H1 (cell line): ENCODE results near the gene PPP1R10. TPM values are rescaled to one million over a fixed set of nuclear protein-coding genes. Genes with fewer than 3 reads are reported as not detected.

ENCODE experiments used
- CTCF ChIA-PET: fragments of 300-600 bp; sonication (Branson Sonifier 250); formaldehyde crosslinking; loops from one replicate; lab custom pipeline; 2021; ENCODE audit not compliant: partially characterized antibody; lab: Charles Lee
- POLR2A ChIA-PET: fragments of 300-600 bp; sonication (Branson Sonifier 250); formaldehyde crosslinking; loops from one replicate; lab custom pipeline; 2021; ENCODE audit warnings: inconsistent platforms; ENCODE audit not compliant: partially characterized antibody; lab: Charles Lee
- DNase-seq, 2 experiments: peaks; one replicate each; pipeline versions ENCODE4 v3.0.0 to v3.0.0-alpha.2; 2010 to 2022; ENCODE audit warnings: low spot score in 2 of 2, low read depth in 1 of 2, mixed read lengths in 1 of 2
- FAIRE-seq: peaks from 2 replicates; lab custom pipeline; 2011; peaks lifted over from hg19 to GRCh38; lab: Jason Lieb, UNC
- H2AFZ ChIP-seq: 2 replicates; pipeline ENCODE4 v1.8.1; 2012; ENCODE audit warnings: low read length, inconsistent platforms
- H2AK5ac ChIP-seq: 2 replicates; pipeline ENCODE4 v1.6.1; 2013; ENCODE audit warnings: low read depth, low read length
- H2BK120ac ChIP-seq: replicated peaks from 2 replicates; pipeline ENCODE3; 2013; ENCODE audit warnings: low read depth, low read length, inconsistent platforms
- H2BK12ac ChIP-seq: 2 replicates; pipeline ENCODE4 v1.6.1; 2013; ENCODE audit warnings: low read depth, low read length
- H2BK15ac ChIP-seq: 2 replicates; pipeline ENCODE4 v1.6.1; 2013; ENCODE audit warnings: low read length
- H2BK20ac ChIP-seq: 2 replicates; pipeline ENCODE4 v1.6.1; 2013; ENCODE audit warnings: low read length
- H2BK5ac ChIP-seq: 2 replicates; pipeline ENCODE4 v1.6.1; 2013; ENCODE audit warnings: low read depth, low read length
- H3K14ac ChIP-seq: 2 replicates; pipeline ENCODE4 v1.6.1; 2013; ENCODE audit warnings: inconsistent platforms; ENCODE audit not compliant: insufficient read length
- H3K18ac ChIP-seq: 2 replicates; pipeline ENCODE4 v1.6.1; 2013; ENCODE audit warnings: low read length; ENCODE audit errors: extremely low read depth
- H3K23ac ChIP-seq: 2 replicates; pipeline ENCODE4 v1.6.1; 2013; ENCODE audit warnings: inconsistent platforms; ENCODE audit not compliant: insufficient read length
- H3K23me2 ChIP-seq: 2 replicates; pipeline ENCODE4 v1.6.1; 2013; ENCODE audit warnings: low read depth, low read length
- H3K27ac ChIP-seq: 2 replicates; pipeline ENCODE4 v1.6.1; 2011; ENCODE audit warnings: low read depth, low read length, inconsistent platforms
- H3K27me3 ChIP-seq, 4 experiments: replicated peaks in 1 of 4; 1 replicate in 1 of 4; 2 replicates in 3 of 4; pipeline versions ENCODE4 v1.6.1 to v1.8.1; 2011 to 2013; ENCODE audit warnings: low read length in 3 of 4, mild to moderate bottlenecking in 3 of 4, inconsistent platforms in 2 of 4, mixed read lengths in 2 of 4, moderate library complexity in 1 of 4; ENCODE audit not compliant: control insufficient read depth in 3 of 4, insufficient read depth in 3 of 4; ENCODE audit errors: extremely low read depth in 1 of 4
- H3K36me3 ChIP-seq, 4 experiments: 2 replicates each; pipeline versions ENCODE4 v1.6.1 to v1.8.1; 2011 to 2013; ENCODE audit warnings: mild to moderate bottlenecking in 4 of 4, low read length in 3 of 4, moderate library complexity in 2 of 4, control low read depth in 1 of 4, inconsistent platforms in 1 of 4; ENCODE audit not compliant: insufficient read depth in 4 of 4, control insufficient read depth in 2 of 4
- H3K4ac ChIP-seq: replicated peaks from 2 replicates; pipeline ENCODE3; 2013; ENCODE audit warnings: low read length, low read depth, mixed read lengths, inconsistent platforms; ENCODE audit not compliant: insufficient read length
- H3K4me1 ChIP-seq, 4 experiments: replicated peaks in 1 of 4; 1 replicate in 1 of 4; 2 replicates in 3 of 4; pipeline versions ENCODE4 v1.6.1 to v1.8.1; 2011 to 2013; ENCODE audit warnings: low read length in 3 of 4, inconsistent platforms in 2 of 4, mixed read lengths in 1 of 4; ENCODE audit not compliant: insufficient read depth in 4 of 4, control insufficient read depth in 3 of 4
- H3K4me2 ChIP-seq, 2 experiments: 2 replicates each; pipeline versions ENCODE4 v1.6.1 to v1.8.1; 2011 to 2013; ENCODE audit warnings: low read depth in 2 of 2, low read length in 2 of 2, control low read depth in 1 of 2, inconsistent platforms in 1 of 2, mild to moderate bottlenecking in 1 of 2; ENCODE audit not compliant: insufficient read depth in 1 of 2
- H3K4me3 ChIP-seq, 4 experiments: fragments of 200-600, 300-600 bp in 1 of 4; sonication (generic), shearing (Covaris generic), sonication (Bioruptor Twin) in 1 of 4; 2 replicates each; pipeline versions ENCODE4 v1.5.1 to v1.8.1; 2011 to 2016; ENCODE audit warnings: low read length in 4 of 4, low read depth in 3 of 4, control low read depth in 2 of 4, inconsistent platforms in 2 of 4, mild to moderate bottlenecking in 2 of 4, mixed read lengths in 1 of 4, moderate library complexity in 1 of 4; ENCODE audit not compliant: insufficient read depth in 2 of 4; ENCODE audit errors: extremely low read depth in 1 of 4
- H3K56ac ChIP-seq: replicated peaks from 2 replicates; pipeline ENCODE3; 2013; ENCODE audit warnings: low read depth, mild to moderate bottlenecking, mixed read lengths, low read length, inconsistent platforms; ENCODE audit not compliant: insufficient read length
- H3K79me1 ChIP-seq: 2 replicates; pipeline ENCODE4 v1.6.1; 2013; ENCODE audit warnings: low read depth, low read length, control low read depth
- H3K79me2 ChIP-seq, 2 experiments: 2 replicates each; pipeline versions ENCODE4 v1.6.1 to v1.8.1; 2012 to 2013; ENCODE audit warnings: low read length in 2 of 2, mild to moderate bottlenecking in 2 of 2, inconsistent platforms in 1 of 2; ENCODE audit not compliant: insufficient read depth in 2 of 2, control insufficient read depth in 1 of 2
- H3K9ac ChIP-seq, 4 experiments: replicated peaks in 1 of 4; 1 replicate in 1 of 4; 2 replicates in 3 of 4; pipeline versions ENCODE4 v1.6.1 to v1.8.1; 2011 to 2013; ENCODE audit warnings: low read depth in 3 of 4, low read length in 3 of 4, control low read depth in 2 of 4, mild to moderate bottlenecking in 2 of 4, moderate library complexity in 2 of 4, inconsistent platforms in 1 of 4; ENCODE audit errors: extremely low read depth in 1 of 4
- H3K9me3 ChIP-seq, 2 experiments: 2 replicates each; pipeline versions ENCODE4 v1.6.1 to v1.8.1; 2012 to 2013; ENCODE audit warnings: mild to moderate bottlenecking in 2 of 2, moderate library complexity in 2 of 2, control low read depth in 1 of 2, inconsistent platforms in 1 of 2, low read depth in 1 of 2, low read length in 1 of 2, mixed read lengths in 1 of 2; ENCODE audit not compliant: insufficient read depth in 2 of 2
- H4K20me1 ChIP-seq, 2 experiments: replicated peaks in 1 of 2; 2 replicates each; pipeline versions ENCODE3 to v1.8.1; 2011 to 2013; ENCODE audit warnings: inconsistent platforms in 2 of 2, low read length in 2 of 2, mild to moderate bottlenecking in 1 of 2; ENCODE audit not compliant: insufficient read depth in 2 of 2, control insufficient read depth in 1 of 2
- H4K5ac ChIP-seq: 2 replicates; pipeline ENCODE4 v1.6.1; 2013; ENCODE audit warnings: low read length, low read depth, mixed read lengths, inconsistent platforms; ENCODE audit not compliant: insufficient read length
- H4K8ac ChIP-seq: 2 replicates; pipeline ENCODE4 v1.8.0; 2013; ENCODE audit warnings: mild to moderate bottlenecking, moderate library complexity, low read length, inconsistent platforms; ENCODE audit not compliant: insufficient read depth; ENCODE audit errors: extremely low read depth
- H4K91ac ChIP-seq: replicated peaks from 2 replicates; pipeline ENCODE3; 2013; ENCODE audit warnings: low read length, mixed read lengths, inconsistent platforms; ENCODE audit not compliant: insufficient read length
- CBX8 ChIP-seq: fragments of 300-800, 300-1000 bp; sonication (generic); IDR thresholded peaks from 2 replicates; pipeline ENCODE4 v1.7.1; 2016; ENCODE audit warnings: low read depth, low read length, borderline replicate concordance
- CHD2 ChIP-seq: IDR thresholded peaks from 2 replicates; pipeline ENCODE4 v1.6.1; 2012; ENCODE audit warnings: low read length, improper control_type of control experiment
- HDAC2 ChIP-seq, 2 experiments: fragments of 300-600 bp in 1 of 2; sonication (generic) in 1 of 2; IDR thresholded peaks; 2 replicates each; pipeline ENCODE4 v1.6.1; 2011 to 2012; ENCODE audit warnings: low read depth in 2 of 2, low read length in 2 of 2, mild to moderate bottlenecking in 2 of 2, moderate library complexity in 2 of 2, borderline replicate concordance in 1 of 2, inconsistent platforms in 1 of 2
- MAFK ChIP-seq: IDR thresholded peaks from 2 replicates; pipeline ENCODE4 v1.6.1; 2012; ENCODE audit warnings: low read depth, mild to moderate bottlenecking, improper control_type of control experiment, low read length
- RAD21 ChIP-seq, 2 experiments: IDR thresholded peaks in 1 of 2; conservative IDR thresholded peaks in 1 of 2; 2 replicates each; pipeline ENCODE4 v1.6.1; 2011; ENCODE audit warnings: low read depth in 2 of 2, low read length in 2 of 2, improper control_type of control experiment in 1 of 2, inconsistent platforms in 1 of 2, mild to moderate bottlenecking in 1 of 2, moderate library complexity in 1 of 2
- SAP30 ChIP-seq: fragments of 300-600 bp; sonication (generic); IDR thresholded peaks from 2 replicates; pipeline ENCODE4 v1.7.1; 2012; ENCODE audit warnings: low read length, moderate library complexity, mild to moderate bottlenecking, inconsistent platforms; ENCODE audit not compliant: insufficient read depth, insufficient replicate concordance
- SP2 ChIP-seq: IDR thresholded peaks from 2 replicates; pipeline ENCODE4 v1.6.1; 2012; ENCODE audit warnings: mild to moderate bottlenecking, low read length, inconsistent platforms
- TBP ChIP-seq: IDR thresholded peaks from 2 replicates; pipeline ENCODE4 v1.6.1; 2011; ENCODE audit warnings: low read depth, low read length, improper control_type of control experiment
- TEAD4 ChIP-seq: IDR thresholded peaks from 2 replicates; pipeline ENCODE4 v1.6.1; 2012; ENCODE audit warnings: low read depth, low read length, inconsistent platforms, mixed read lengths
- ZNF274 ChIP-seq: IDR thresholded peaks from 2 replicates; pipeline ENCODE4 v1.7.0; 2012; ENCODE audit warnings: low read length, borderline replicate concordance; ENCODE audit errors: extremely low read depth
- WGBS, 2 experiments: shearing (Covaris generic) in 1 of 2; methylation state at CpG; one replicate each; pipeline versions ENCODE4 v1.1.6 to v1.1.7; 2013 to 2015; ENCODE audit warnings: low lambda C conversion rate in 2 of 2, mixed read lengths in 2 of 2, inconsistent platforms in 1 of 2, low coverage in 1 of 2, missing lambda C conversion rate in 1 of 2; ENCODE audit not compliant: insufficient replicate concordance in 2 of 2, insufficient coverage in 1 of 2, insufficient read length in 1 of 2; ENCODE audit errors: extremely low coverage in 1 of 2, missing lambda C conversion rate in 1 of 2; 5-methylcytosine and 5-hydroxymethylcytosine counted together
- polyA plus RNA-seq, 7 experiments: library from polyadenylated mRNA; depleted of rRNA in 3 of 7; stranded (reverse) in 5 of 7; unstranded in 2 of 7; fragments of >200 nt in 5 of 7; fragments of 200-250 nt in 2 of 7; gene quantifications; 1 replicate in 5 of 7; 2 replicates in 1 of 7; 4 replicates in 1 of 7; pipeline versions ENCODE4 v1.2.1 to v1.2.3, GENCODE V29; 2011 to 2013; ENCODE audit warnings: missing spikeins in 2 of 7, mixed read lengths in 2 of 7
- total RNA-seq: library from RNA; stranded (reverse); fragmentation: NEBNext Ultra II Directional; extraction: Animal tissue kit (Norgen Biotek cat#: 25700); gene quantifications from 2 replicates; pipeline ENCODE4 v1.2.1, GENCODE V29; 2021

Gene PPP1R10
- total and polyA plus RNA-seq, 2 of the 8 experiments (the other 6 are each of a cell fraction or from before 2014, with no cell fraction given), result 23.9 to 89.1 TPM

DNA sequence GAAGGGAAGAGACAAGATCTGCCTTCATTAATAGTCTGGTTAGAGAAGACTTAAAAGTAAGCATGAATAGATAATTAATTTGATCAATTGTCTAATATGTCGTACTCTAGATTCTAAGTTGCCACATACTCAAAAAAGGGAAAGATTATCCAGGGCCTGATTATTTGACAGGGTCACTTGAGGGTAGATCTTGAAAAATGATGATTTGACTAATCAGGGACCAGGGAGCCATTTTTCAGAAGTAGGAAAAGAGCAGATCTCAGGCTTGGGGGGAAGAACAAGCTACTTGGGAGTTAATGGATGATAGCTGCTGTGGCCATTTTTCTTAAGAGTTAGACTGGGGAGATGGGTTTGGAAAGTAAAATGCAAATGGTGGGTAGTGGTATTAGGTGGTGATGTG is 24.8 kb downstream of the PPP1R10 start:
- POLR2A ChIA-PET, result interaction anchor here (0.9 to 27.0 kb wide), 9 partner anchors 6 to 58 kb away, joined by 3 to 712 read pairs (median 4); partner anchors contain the start of genes C6orf136, GNL1, MRPS18B and PPP1R10
- no peak overlapping the region for H4K5ac ChIP-seq
- H3K4me1 ChIP-seq, result no peaks in the 10 kb centered on the region
- no peak for TF ChIP-seq CBX8
- no peak for TF ChIP-seq TEAD4
- no peak for TF ChIP-seq ZNF274
- no peak for TF ChIP-seq RAD21 (IDR thresholded peaks at IDR 0.05 in 1 of 2, conservative IDR thresholded peaks at IDR 0.05 in 1 of 2; ENCODE audit: low read depth in 2 of 2, low read length in 2 of 2)
- TF ChIP-seq SP2, result no peak
- TF ChIP-seq CHD2, result no peak
- no peak for TF ChIP-seq MAFK
- no peak for TF ChIP-seq TBP
- TF ChIP-seq HDAC2 (IDR thresholded peaks at IDR 0.05; ENCODE audit: borderline replicate concordance in 1 of 2, low read depth in 2 of 2, low read length in 2 of 2), result no peak
- no peak for TF ChIP-seq SAP30

More for the DNA sequence above, 24.8 kb downstream of the PPP1R10 start:
- no peak overlapping the region for H2BK15ac ChIP-seq
- H2BK120ac ChIP-seq, result no peak overlapping the region
- H3K4ac ChIP-seq, result no peak overlapping the region
- no peak overlapping the region for H3K23ac ChIP-seq
- H3K18ac ChIP-seq, result no peak overlapping the region
- H3K36me3 ChIP-seq, result peaks cover 15 to 69% (median 46%) of the 10 kb centered on the region in 4 experiments
- no peak overlapping the region for H3K56ac ChIP-seq
- peaks cover 0 to 2% of the 10 kb centered on the region in 2 experiments; a peak in 1 of 4 replicates for H3K9me3 ChIP-seq
- H2AFZ ChIP-seq, result no peak overlapping the region
- H3K14ac ChIP-seq, result no peak overlapping the region
- DNase-seq (no peak), FAIRE-seq (no peak)
- no peaks in the 10 kb centered on the region for H3K23me2 ChIP-seq
- WGBS, 2 experiments, result 85% methylated on average over 1 of the region's 1 CpG; no CpG with 5 or more reads in 1 of the 2 experiments
- H2BK20ac ChIP-seq, result no peak overlapping the region
- no peak overlapping the region for H3K4me3 ChIP-seq
- H4K20me1 ChIP-seq, result peaks cover 3 to 11% of the 10 kb centered on the region in 2 experiments
- H2AK5ac ChIP-seq, result no peak overlapping the region
- no peak overlapping the region for H2BK5ac ChIP-seq
- H3K27me3 ChIP-seq, result no peaks in the 10 kb centered on the region
- no peak overlapping the region for H4K8ac ChIP-seq
- H2BK12ac ChIP-seq, result no peak overlapping the region
- no peak overlapping the region for H4K91ac ChIP-seq
- no peak overlapping the region for H3K9ac ChIP-seq
- no peak overlapping the region for H3K4me2 ChIP-seq
- H3K27ac ChIP-seq, result no peak overlapping the region
- H3K79me2 ChIP-seq, result peaks cover 0 to 5% of the 10 kb centered on the region in 2 experiments; a peak in 1 of 4 replicates
- peaks cover 2% of the 10 kb centered on the region; the same call in 1 of the 2 replicates for H3K79me1 ChIP-seq
- CTCF ChIA-PET, result interaction anchor here (1.0 to 2.7 kb wide), 3 partner anchors 21 to 47 kb away, joined by 3 to 8 read pairs (median 3); no protein-coding TSS in a partner anchor
